H1 (cell line): Measurements from ENCODE around the gene ECSIT.

Experiments
- ASH2L ChIP-seq: fragments of 200-600, 300-600 bp; sonication (generic); IDR thresholded peaks from one replicate; pipeline ENCODE4 v1.7.1; 2017; ENCODE audit warnings: low read length
- CHD1 ChIP-seq: IDR thresholded peaks from 2 replicates; pipeline ENCODE4 v1.6.1; 2012; ENCODE audit warnings: low read depth, low read length, improper control_type of control experiment
- CHD2 ChIP-seq: IDR thresholded peaks from 2 replicates; pipeline ENCODE4 v1.6.1; 2012; ENCODE audit warnings: low read length, improper control_type of control experiment
- JUND ChIP-seq: IDR thresholded peaks from 2 replicates; pipeline ENCODE4 v1.6.1; 2011; ENCODE audit warnings: mild to moderate bottlenecking, improper control_type of control experiment, low read length
- RNF2 ChIP-seq: fragments of 200-900, 300-1000 bp; sonication (generic); IDR thresholded peaks from 2 replicates; pipeline ENCODE4 v1.7.1; 2016; ENCODE audit warnings: borderline replicate concordance, low read depth, mild to moderate bottlenecking, antibody characterized with exemption, low read length; ENCODE audit not compliant: poor library complexity, severe bottlenecking; ENCODE audit errors: missing control alignments
- SAP30 ChIP-seq: fragments of 300-600 bp; sonication (generic); IDR thresholded peaks from 2 replicates; pipeline ENCODE4 v1.7.1; 2012; ENCODE audit warnings: low read length, moderate library complexity, mild to moderate bottlenecking, inconsistent platforms; ENCODE audit not compliant: insufficient read depth, insufficient replicate concordance
- SP1 ChIP-seq: IDR thresholded peaks from 2 replicates; pipeline ENCODE4 v1.6.1; 2011; ENCODE audit warnings: low read depth, low read length
- TF ChIP-seq, protein P1 (sequence below): IDR thresholded peaks from 2 replicates; pipeline ENCODE4 v1.6.1; 2012; ENCODE audit warnings: inconsistent platforms
- TF ChIP-seq, protein P2 (sequence below), 3 experiments: IDR thresholded peaks; 1 replicate in 2 of 3; 2 replicates in 1 of 3; pipeline versions ENCODE4 v1.5.1 to v1.6.1; 2011; ENCODE audit warnings: low read length in 3 of 3, mild to moderate bottlenecking in 3 of 3, inconsistent platforms in 2 of 3, low read depth in 1 of 3, moderate library complexity in 1 of 3; ENCODE audit not compliant: insufficient read depth in 1 of 3; ENCODE audit errors: control extremely low read depth in 1 of 3

DNA sequence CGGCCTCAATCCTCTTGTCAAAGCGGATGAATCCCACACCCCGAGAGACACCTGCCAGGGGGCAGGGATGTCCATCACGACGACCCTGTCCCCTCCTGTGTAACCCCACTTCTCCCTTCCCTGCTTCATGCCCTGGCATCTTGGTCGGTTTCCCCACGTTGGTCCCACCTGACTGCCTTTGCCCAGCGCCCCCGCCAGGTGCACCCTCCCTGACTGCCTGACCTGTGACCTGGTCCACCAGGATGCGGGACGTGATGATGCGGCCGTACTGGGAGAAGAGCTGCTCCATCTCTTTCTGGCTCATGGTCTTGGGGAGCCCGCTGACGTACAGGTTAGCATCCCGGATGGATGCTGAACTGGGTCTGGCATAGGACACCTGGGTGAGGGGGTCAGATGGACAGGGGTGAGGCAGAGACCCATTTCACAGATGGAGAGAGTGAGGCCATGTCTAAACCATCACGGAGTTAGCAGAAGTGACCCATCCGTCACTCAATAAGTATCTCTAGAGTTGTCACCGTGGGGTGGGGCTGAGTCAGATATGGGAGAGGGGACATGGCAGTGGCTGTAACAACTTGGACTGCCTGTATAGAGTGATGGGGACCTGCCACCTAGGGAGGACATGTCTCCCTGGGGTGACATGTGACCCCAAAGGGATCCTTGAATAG lies 70.6 kb downstream of the ECSIT start:
- TF ChIP-seq RNF2 (no peak), ASH2L (no peak), SAP30 (no peak), JUND (no peak), CHD2 (no peak), SP1 (no peak), CHD1 (no peak)
- TF ChIP-seq, protein P1, sequence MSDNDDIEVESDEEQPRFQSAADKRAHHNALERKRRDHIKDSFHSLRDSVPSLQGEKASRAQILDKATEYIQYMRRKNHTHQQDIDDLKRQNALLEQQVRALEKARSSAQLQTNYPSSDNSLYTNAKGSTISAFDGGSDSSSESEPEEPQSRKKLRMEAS, result no peak
- TF ChIP-seq, protein P2, sequence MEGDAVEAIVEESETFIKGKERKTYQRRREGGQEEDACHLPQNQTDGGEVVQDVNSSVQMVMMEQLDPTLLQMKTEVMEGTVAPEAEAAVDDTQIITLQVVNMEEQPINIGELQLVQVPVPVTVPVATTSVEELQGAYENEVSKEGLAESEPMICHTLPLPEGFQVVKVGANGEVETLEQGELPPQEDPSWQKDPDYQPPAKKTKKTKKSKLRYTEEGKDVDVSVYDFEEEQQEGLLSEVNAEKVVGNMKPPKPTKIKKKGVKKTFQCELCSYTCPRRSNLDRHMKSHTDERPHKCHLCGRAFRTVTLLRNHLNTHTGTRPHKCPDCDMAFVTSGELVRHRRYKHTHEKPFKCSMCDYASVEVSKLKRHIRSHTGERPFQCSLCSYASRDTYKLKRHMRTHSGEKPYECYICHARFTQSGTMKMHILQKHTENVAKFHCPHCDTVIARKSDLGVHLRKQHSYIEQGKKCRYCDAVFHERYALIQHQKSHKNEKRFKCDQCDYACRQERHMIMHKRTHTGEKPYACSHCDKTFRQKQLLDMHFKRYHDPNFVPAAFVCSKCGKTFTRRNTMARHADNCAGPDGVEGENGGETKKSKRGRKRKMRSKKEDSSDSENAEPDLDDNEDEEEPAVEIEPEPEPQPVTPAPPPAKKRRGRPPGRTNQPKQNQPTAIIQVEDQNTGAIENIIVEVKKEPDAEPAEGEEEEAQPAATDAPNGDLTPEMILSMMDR (IDR thresholded peaks at IDR 0.05; ENCODE audit: control extremely low read depth in 1 of 3, insufficient read depth in 1 of 3, low read depth in 1 of 3, low read length in 3 of 3), result no peak
